A549 treated with Hydrocortisone at 1 μM for 4 hours (cell line): Measurements from ENCODE around the gene SHISA5. TPM values are rescaled to one million over a fixed set of nuclear protein-coding genes. Genes with fewer than 3 reads are reported as not detected.

Experiments used
- total RNA-seq: library from RNA; stranded (reverse); fragments of 200-300 nt; extraction: Qiagen RNA extraction; gene quantifications from 5 replicates; pipeline ENCODE4 v1.2.3, GENCODE V29; 2022

SHISA5 gene, protein sequence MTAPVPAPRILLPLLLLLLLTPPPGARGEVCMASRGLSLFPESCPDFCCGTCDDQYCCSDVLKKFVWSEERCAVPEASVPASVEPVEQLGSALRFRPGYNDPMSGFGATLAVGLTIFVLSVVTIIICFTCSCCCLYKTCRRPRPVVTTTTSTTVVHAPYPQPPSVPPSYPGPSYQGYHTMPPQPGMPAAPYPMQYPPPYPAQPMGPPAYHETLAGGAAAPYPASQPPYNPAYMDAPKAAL
- total RNA-seq: 104 to 131 TPM (median 126 TPM) in 5 replicates

DNA sequence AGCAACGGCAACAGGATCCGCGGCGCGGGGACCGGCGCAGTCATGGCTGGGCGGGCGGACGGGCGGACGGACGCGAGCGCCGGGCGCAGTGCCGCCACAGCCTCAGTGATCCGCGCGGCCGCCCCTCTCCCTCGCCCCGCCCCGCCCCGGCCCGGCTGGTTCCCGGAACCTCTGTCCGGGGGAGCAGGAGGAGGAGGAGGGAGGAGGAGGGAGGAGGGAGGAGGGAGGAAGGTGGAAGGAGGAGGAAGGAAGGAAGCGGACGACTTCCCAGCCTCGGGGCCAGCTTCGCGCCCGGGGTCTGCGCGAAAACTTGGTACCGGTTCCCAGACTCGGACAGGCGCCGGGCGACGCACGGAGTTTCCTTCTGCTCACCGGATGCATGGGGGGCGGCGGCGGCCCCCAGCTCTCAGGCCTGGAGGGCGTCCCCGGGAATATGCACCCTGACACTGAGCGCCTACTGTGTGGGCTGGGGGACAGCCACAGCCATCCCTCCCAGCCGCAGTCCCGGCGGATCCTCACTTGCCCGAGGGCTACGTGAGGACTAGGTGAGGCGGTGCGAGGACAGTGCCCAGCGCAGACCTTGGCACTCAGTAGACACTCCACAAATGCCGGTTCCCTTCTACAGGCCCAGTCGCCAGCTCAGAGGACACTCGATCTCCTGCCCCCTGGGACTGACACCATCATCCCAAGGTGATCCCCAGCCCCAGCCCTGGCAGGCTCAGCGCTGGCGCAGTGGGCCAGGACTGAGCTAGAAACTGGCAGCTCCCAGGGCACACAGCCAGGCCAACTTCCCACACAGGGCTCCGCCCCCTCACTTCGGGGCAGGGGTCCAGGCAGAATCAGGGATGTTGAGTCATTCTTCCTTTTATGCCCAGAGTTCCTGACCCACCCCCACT, at the start of gene SHISA5:
Gene SHISA5 (minus strand): TSS at position 124 of the 896 bp plus-strand sequence. CDS start 80 bp downstream, at position 44.

DNA sequence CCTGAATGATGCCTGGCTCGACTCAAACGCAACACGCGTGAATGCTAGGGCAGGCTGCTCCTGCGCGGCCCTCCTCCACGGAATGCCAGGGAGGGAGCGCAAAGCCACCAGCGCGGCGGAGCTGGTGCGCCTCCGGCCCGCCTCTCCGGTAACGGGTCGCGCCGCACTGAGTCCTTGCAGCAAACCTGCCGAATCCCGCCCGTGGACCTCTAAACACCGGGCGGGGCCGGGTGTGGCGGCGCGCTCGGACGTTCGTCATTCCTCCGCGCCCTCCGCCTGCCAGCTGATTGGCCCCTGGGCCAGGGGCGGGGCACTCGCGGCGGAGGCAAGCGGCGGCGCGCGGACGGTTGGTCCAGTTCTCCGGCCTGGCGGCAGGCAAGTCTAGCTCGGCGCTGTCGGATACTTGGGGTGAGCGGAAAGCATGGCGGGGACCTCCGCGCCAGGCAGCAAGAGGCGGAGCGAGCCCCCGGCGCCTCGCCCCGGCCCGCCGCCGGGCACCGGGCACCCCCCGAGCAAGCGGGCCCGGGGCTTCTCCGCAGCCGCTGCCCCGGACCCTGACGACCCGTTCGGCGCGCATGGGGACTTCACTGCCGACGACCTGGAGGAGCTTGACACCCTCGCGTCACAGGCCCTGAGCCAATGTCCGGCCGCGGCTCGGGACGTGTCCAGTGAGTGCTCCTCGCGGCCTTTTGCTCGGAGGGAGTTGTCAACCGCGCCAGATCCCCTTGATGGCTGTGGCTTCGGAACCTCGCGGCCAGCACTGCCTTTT, 57.4 kb downstream of the SHISA5 start, which contains the start of gene ATRIP:
Gene ATRIP (plus strand): TSS at position 313 of the 769 bp plus-strand sequence. CDS start 109 bp downstream, at position 422.

DNA sequence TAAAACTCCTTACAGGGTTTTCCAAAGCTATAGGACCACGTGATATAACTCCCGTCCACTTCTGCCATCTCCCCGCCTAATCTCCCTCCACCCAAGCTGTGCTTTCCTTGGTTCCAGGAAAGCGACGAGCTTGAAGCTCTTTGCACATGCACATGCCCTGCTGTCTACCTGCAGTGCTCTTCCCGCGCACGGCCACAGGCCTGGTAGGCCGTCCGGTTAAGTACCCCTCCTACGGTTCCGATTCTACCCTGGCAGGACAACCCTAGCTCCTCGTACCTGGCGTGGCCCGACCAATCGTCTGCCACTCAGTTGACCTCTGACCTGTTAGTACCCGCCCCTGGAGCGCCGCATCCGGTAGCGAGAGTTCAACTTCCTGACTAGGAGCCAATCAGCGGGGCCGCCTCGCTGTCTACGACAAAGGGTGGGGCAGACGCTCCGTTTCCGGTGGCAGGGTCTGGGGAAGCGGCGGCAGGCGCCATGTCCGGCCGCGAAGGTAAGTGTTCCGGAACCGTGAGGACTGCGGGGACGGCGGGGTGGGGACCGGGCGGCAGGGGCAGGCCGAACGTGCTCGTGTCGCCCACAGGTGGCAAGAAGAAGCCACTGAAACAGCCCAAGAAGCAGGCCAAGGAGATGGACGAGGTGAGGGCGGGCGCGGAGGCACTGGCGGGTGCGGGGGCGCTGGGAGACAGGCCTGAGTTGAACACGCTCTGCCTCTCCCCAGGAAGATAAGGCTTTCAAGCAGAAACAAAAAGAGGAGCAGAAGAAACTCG, 64.0 kb downstream of the SHISA5 start, which contains the start of the genes CCDC51 and TMA7:
Gene CCDC51 (minus strand): TSS at position 300 of the 770 bp plus-strand sequence. CDS start 4,991 bp downstream, outside the sequence.
Gene TMA7 (plus strand): TSS at position 438 of the 770 bp plus-strand sequence. CDS start 40 bp downstream, at position 478.

DNA sequence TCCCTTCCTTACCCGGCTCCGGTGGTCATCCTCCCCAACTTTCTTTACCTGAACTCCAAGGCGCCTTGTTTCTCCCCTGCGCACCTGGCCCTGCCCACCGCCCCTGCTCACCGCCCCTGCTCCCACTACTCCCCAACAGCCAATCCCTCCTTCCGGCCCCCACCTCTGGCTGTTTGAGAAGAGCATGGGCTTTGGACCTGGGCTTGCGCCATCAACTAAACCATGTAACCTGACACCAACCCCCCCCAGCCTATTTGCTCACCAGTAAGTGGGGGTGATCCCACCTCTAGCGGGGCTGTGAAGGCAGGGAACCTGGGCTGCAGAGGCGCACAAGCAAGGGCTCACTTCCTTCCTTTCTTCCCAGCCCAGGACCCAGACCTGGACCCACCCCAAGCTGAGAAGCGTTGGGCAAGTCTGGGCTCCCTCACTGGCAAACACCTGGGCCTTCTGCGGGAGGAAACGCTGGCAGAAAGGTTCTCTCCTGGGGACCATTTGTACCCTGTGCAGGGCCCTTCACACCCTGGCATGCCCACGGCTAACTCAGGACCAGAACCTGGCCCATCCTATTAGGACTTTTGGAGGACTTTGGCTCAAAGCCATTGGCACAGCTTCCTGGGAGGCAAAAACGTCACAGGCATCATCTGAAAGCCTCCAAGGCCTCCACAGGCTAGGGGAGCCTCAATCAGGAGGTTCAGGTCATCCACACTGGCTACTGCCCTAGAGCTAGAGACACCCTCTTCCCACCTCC, 73.8 kb downstream of the SHISA5 start, which contains the start of gene PLXNB1:
Gene PLXNB1 (minus strand): TSS at position 127 of the 748 bp plus-strand sequence. CDS start 5,475 bp downstream, outside the sequence.

Other genes starting within 250 kb of the SHISA5 start
- gene NME6, start 202.8 kb downstream of the SHISA5 start, total RNA-seq: 21.6 to 29.3 TPM (median 24.4 TPM) in 5 replicates
- gene SPINK8, start 170.5 kb downstream of the SHISA5 start, total RNA-seq: not detected in 5 replicates
- gene FBXW12, start 132.0 kb downstream of the SHISA5 start, total RNA-seq: not detected in 5 replicates
- 15.3 to 19.1 TPM (median 16.0 TPM) in 5 replicates for gene PLXNB1, start 74.1 kb downstream of the SHISA5 start, total RNA-seq
- gene CCDC51, start 64.1 kb downstream of the SHISA5 start, total RNA-seq: 24.4 to 29.5 TPM (median 27.7 TPM) in 5 replicates
- gene TMA7, start 63.9 kb downstream of the SHISA5 start, total RNA-seq: 258 to 318 TPM (median 277 TPM) in 5 replicates
- gene ATRIP, start 57.4 kb downstream of the SHISA5 start, total RNA-seq: 8.6 to 10.4 TPM (median 9.2 TPM) in 5 replicates
- gene PFKFB4, start 52.6 kb upstream of the SHISA5 start, total RNA-seq: 10.6 to 13.9 TPM (median 12.6 TPM) in 5 replicates
- 6.8 to 8.3 TPM (median 7.9 TPM) in 5 replicates for gene UCN2, start 59.6 kb upstream of the SHISA5 start, total RNA-seq
- gene COL7A1, start 91.2 kb upstream of the SHISA5 start, total RNA-seq: 130 to 168 TPM (median 149 TPM) in 5 replicates
- 167 to 233 TPM (median 172 TPM) in 5 replicates for gene UQCRC1, start 105.5 kb upstream of the SHISA5 start, total RNA-seq
- 0.21 to 0.23 TPM in 2 of 5 replicates, not detected in the others for gene TMEM89, start 117.6 kb upstream of the SHISA5 start, total RNA-seq
- gene SLC26A6, start 131.3 kb upstream of the SHISA5 start, total RNA-seq: 14.6 to 16.8 TPM (median 15.2 TPM) in 5 replicates
- gene CELSR3, start 158.7 kb upstream of the SHISA5 start, total RNA-seq: 3.7 to 4.5 TPM (median 4.3 TPM) in 5 replicates
- gene NCKIPSD, start 181.7 kb upstream of the SHISA5 start, total RNA-seq: 8.0 to 11.4 TPM (median 9.5 TPM) in 5 replicates
- 48.8 to 54.4 TPM (median 52.6 TPM) in 5 replicates for gene IP6K2, start 213.0 kb upstream of the SHISA5 start, total RNA-seq